ENCODE results near the gene MYO1H.

Gene MYO1H

GRCh38 chr12:109304485-109304884 is 43.2 kb upstream of the MYO1H start:
- peak; percentile 90 for DNase-seq (ENCODE audit: low read depth)
- TF ChIP-seq MYC (IDR thresholded peaks at IDR 0.05; ENCODE audit: low read depth, low read length) (no peak), POLR2A (IDR thresholded peaks at IDR 0.05; ENCODE audit: extremely low read depth, insufficient read length) (no peak), CTCF (IDR thresholded peaks at IDR 0.05; ENCODE audit: low read depth, low read length) (no peak), MAX (IDR thresholded peaks at IDR 0.05; ENCODE audit: low read depth, low read length) (no peak)
- no peak overlapping the region for H3K4me3 ChIP-seq (ENCODE audit: low read depth, low read length)

- no peak for DNase-seq (ENCODE audit: low read depth)
- TF ChIP-seq MYC (IDR thresholded peaks at IDR 0.05; ENCODE audit: low read depth, low read length) = no peak
- TF ChIP-seq MAX (IDR thresholded peaks at IDR 0.05; ENCODE audit: low read depth, low read length) = no peak
- no peak for TF ChIP-seq POLR2A (IDR thresholded peaks at IDR 0.05; ENCODE audit: extremely low read depth, insufficient read length)
- TF ChIP-seq CTCF (IDR thresholded peaks at IDR 0.05; ENCODE audit: low read depth, low read length) = no peak
- no peak overlapping the region for H3K4me3 ChIP-seq (ENCODE audit: low read depth, low read length)
Measured at GRCh38 chr12:109305547-109305946, 42.2 kb upstream of the MYO1H start.

GRCh38 chr12:109307051-109307450 is 40.6 kb upstream of the MYO1H start:
- peak; percentile 58 for DNase-seq (ENCODE audit: low read depth)
- TF ChIP-seq POLR2A (IDR thresholded peaks at IDR 0.05; ENCODE audit: extremely low read depth, insufficient read length) = no peak
- no peak overlapping the region for H3K4me3 ChIP-seq (ENCODE audit: low read depth, low read length)

GRCh38 chr12:109308534-109309380 is 38.9 kb upstream of the MYO1H start, which contains the start of gene FOXN4:
FOXN4 (minus strand) TSS chr12:109309284; CDS start chr12:109308321, 963 bp downstream.
- peak; percentile 69 for DNase-seq (ENCODE audit: low read depth)
- peak within 1 kb of the TSS; percentile 59 for H3K4me3 ChIP-seq (ENCODE audit: low read depth, low read length)
- TF ChIP-seq POLR2A (IDR thresholded peaks at IDR 0.05; ENCODE audit: extremely low read depth, insufficient read length) (no peak), CTCF (IDR thresholded peaks at IDR 0.05; ENCODE audit: low read depth, low read length) (no peak), MYC (IDR thresholded peaks at IDR 0.05; ENCODE audit: low read depth, low read length) (no peak), MAX (IDR thresholded peaks at IDR 0.05; ENCODE audit: low read depth, low read length) (no peak)

- no peak for TF ChIP-seq CTCF (IDR thresholded peaks at IDR 0.05; ENCODE audit: low read depth, low read length)
- no peak for TF ChIP-seq MAX (IDR thresholded peaks at IDR 0.05; ENCODE audit: low read depth, low read length)
- no peak for TF ChIP-seq POLR2A (IDR thresholded peaks at IDR 0.05; ENCODE audit: extremely low read depth, insufficient read length)
- no peak for TF ChIP-seq MYC (IDR thresholded peaks at IDR 0.05; ENCODE audit: low read depth, low read length)
- peak overlapping the region; percentile 59 for H3K4me3 ChIP-seq (ENCODE audit: low read depth, low read length)
- peak; percentile 78 for DNase-seq (ENCODE audit: low read depth)
Measured at GRCh38 chr12:109309381-109310246, 38.1 kb upstream of the MYO1H start.
